Measurements from ENCODE around the gene C16orf92. TPM values are rescaled to one million over a fixed set of nuclear protein-coding genes. Genes with fewer than 3 reads are reported as not detected.

The C16orf92 gene
- total and polyA plus RNA-seq, 2 of the 13 experiments (the other 11 are each of a cell fraction or from before 2014, with no cell fraction given): not detected

- 93% methylated on average over 31 of the region's 31 CpGs for WGBS (ENCODE audit: low lambda C conversion rate)
- peaks cover 0 to 2% of the 10 kb centered on the region in 2 experiments; a peak in 1 of 5 replicates for H3K27me3 ChIP-seq (ENCODE audit: control insufficient read depth in 1 of 2, insufficient read depth in 2 of 2, low read length in 2 of 2)
- no peak overlapping the region for H3K9ac ChIP-seq (ENCODE audit: insufficient read depth, low read depth, low read length)
- H2AFZ ChIP-seq (ENCODE audit: low read length): no peak overlapping the region
- peaks cover 35 to 57% of the 10 kb centered on the region in 2 experiments for H3K36me3 ChIP-seq (replicated peaks in 1 of 2; ENCODE audit: control insufficient read depth in 1 of 2, insufficient read depth in 2 of 2, low read length in 2 of 2)
- peak overlapping the region; percentile 99 for H3K4me2 ChIP-seq (ENCODE audit: low read depth, low read length)
- ChIA-PET CTCF (ENCODE audit: low intra/inter-chr PET ratio, low total read pairs) (interaction anchor here (1.2 to 2.2 kb wide), 2 partner anchors 22 to 23 kb away, joined by 4 to 9 read pairs; partner anchors contain the start of gene TBX6), POLR2A (interaction anchor here (0.6 to 9.1 kb wide), 3 partner anchors 9 to 42 kb away, joined by 3 to 120 read pairs (median 3); partner anchors contain the start of gene TBX6)
- no peak for DNase-seq (ENCODE audit: low spot score)
- no peak for ATAC-seq
- FAIRE-seq: no peak
- intact Hi-C loops (cut with micrococcal nuclease; ENCODE audit: unreplicated experiment) (loop anchor here (5.0 kb wide), 1 partner anchor 677 kb away; the partner anchor contains the start of gene PHKG2), in situ Hi-C loops (cut with HindIII; ENCODE audit: extremely low pct_ligation_motif_present, low pct_unique_long_range_greater_than_20kb) (no loop called here)
- H3K4me1 ChIP-seq (ENCODE audit: insufficient read depth, low read length): peaks cover 60% of the 10 kb centered on the region
- peak overlapping the region in 1 of 3 experiments; percentile 47; a peak in 1 of 6 replicates for H3K4me3 ChIP-seq (replicated peaks in 1 of 3; ENCODE audit: insufficient read depth in 1 of 3, low read depth in 2 of 3, low read length in 3 of 3)
- H3K9me3 ChIP-seq (ENCODE audit: low read length): no peaks in the 10 kb centered on the region
- no peak overlapping the region for H3K27ac ChIP-seq (ENCODE audit: extremely low read length, insufficient read depth, low read length)
- peaks cover 40% of the 10 kb centered on the region for H3K79me2 ChIP-seq (ENCODE audit: insufficient read depth, low read length)
- H4K20me1 ChIP-seq (ENCODE audit: insufficient read depth, low read length): peaks cover 71% of the 10 kb centered on the region
- no TSS peak for BruUV-seq (replicated peaks)
- TF ChIP-seq ZNF891 (CRISPR knock-in tag; IDR thresholded peaks at IDR 0.05): peak; percentile 25; the same call in 1 of the 2 replicates
- no peak for TF ChIP-seq TFDP2 (CRISPR knock-in tag; IDR thresholded peaks at IDR 0.05)
- TF ChIP-seq KDM5B (CRISPR knock-in tag; IDR thresholded peaks at IDR 0.05; ENCODE audit: borderline replicate concordance): no peak
- TF ChIP-seq TRIM22 (IDR thresholded peaks at IDR 0.05): no peak
- TF ChIP-seq SCMH1 (CRISPR knock-in tag; IDR thresholded peaks at IDR 0.05; ENCODE audit: borderline replicate concordance): no peak
- TF ChIP-seq POLR2AphosphoS2 (IDR thresholded peaks at IDR 0.05; ENCODE audit: low read depth, low read length): 0 out of 2 replicates have a peak, but pooled peaks have one; percentile 30
- TF ChIP-seq HNRNPL (IDR thresholded peaks at IDR 0.05; ENCODE audit: low read depth, low read length): 0 out of 2 replicates have a peak, but pooled peaks have one; percentile 17
- 0 out of 2 replicates have a peak, but pooled peaks have one; percentile 14 for TF ChIP-seq ZNF572 (CRISPR knock-in tag; IDR thresholded peaks at IDR 0.05)
- TF ChIP-seq POLR2AphosphoS5 (IDR thresholded peaks at IDR 0.05; ENCODE audit: low read depth, low read length): 0 out of 2 replicates have a peak, but pooled peaks have one; percentile 17
- peak; percentile 28 for TF ChIP-seq HNRNPLL (IDR thresholded peaks at IDR 0.05; ENCODE audit: low read depth, low read length, poor library complexity, severe bottlenecking)
- 0 out of 2 replicates have a peak, but pooled peaks have one; percentile 6 for TF ChIP-seq PHF8 (CRISPR knock-in tag; IDR thresholded peaks at IDR 0.05)
- TF ChIP-seq ZNF543 (CRISPR knock-in tag; IDR thresholded peaks at IDR 0.05): no peak
- 0 out of 2 replicates have a peak, but pooled peaks have one; percentile 16 for TF ChIP-seq MYC (CRISPR knock-in tag; IDR thresholded peaks at IDR 0.05; ENCODE audit: borderline replicate concordance)
- TF ChIP-seq AHDC1 (CRISPR knock-in tag; IDR thresholded peaks at IDR 0.05; ENCODE audit: borderline replicate concordance): no peak
Observed at GRCh38 chr16:30069611-30070462, 46.8 kb downstream of the C16orf92 start.
